ENCODE results near the gene SYNJ2BP.
A peak's percentile ranks its signal among the peaks of the same experiment; 100 is the strongest.
"Not testable (repeated sequence)": the region's sequence is repeated elsewhere in the genome, so short reads cannot be mapped to it uniquely, and the experiment has no call there.

The SYNJ2BP gene, protein sequence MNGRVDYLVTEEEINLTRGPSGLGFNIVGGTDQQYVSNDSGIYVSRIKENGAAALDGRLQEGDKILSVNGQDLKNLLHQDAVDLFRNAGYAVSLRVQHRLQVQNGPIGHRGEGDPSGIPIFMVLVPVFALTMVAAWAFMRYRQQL

GRCh38 chr14:70416725-70417349 is at the start of gene SYNJ2BP:
Gene SYNJ2BP, minus strand, starts transcription at chr14:70417090. Its CDS starts 127 bp downstream, at chr14:70416963.
- peak; percentile 83 for DNase-seq (ENCODE audit: low spot score)

GRCh38 chr14:70454731-70455130 is 37.8 kb upstream of the SYNJ2BP start:
- DNase-seq (ENCODE audit: low spot score), result no peak

DNA sequence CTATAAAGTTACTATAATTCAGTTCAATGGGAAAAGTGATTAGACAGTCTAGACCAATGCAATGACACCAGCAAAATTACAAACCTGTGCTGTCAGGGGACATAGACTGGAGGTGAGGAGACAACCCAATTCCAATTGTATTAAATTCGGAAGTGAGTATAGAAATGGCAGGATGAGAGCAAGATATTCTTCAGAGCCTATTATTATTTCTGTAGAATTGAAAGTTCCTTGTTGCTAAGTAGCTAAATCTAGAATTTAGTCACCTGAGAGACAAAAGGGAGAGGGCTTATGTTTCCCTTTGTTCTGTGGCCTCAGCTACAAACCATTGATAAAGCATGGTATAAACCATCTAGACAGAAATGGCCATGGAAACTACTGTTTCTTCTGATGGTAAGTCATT is 35.0 kb upstream of the SYNJ2BP start, which contains the start of gene ADAM21:
Gene ADAM21 (plus strand): TSS at position 301 of the 400 bp plus-strand sequence. CDS start 5,326 bp downstream, outside the sequence.
- DNase-seq (ENCODE audit: low spot score), result no peak

GRCh38 chr14:70448633-70449340 is 31.9 kb upstream of the SYNJ2BP start:
- DNase-seq (ENCODE audit: low spot score), result no peak

DNA sequence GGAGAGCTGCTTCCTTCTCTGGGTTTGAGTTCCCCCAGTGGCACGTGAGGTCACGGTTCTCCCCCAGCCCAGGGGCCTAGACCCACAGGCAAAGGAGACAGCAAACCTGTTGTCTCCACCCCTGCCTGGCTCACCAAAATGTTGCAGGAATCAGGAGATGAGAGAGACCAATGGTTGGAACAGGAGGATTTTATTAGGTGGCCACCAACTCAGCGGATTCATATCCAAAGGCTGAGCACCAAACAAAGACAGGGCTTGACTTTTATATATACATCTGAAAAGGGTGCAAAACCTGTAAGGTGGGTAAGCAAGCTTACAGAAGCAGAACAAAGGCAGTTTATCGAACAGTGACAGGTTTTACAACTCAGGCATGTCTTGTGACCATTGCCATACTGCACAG is 25.9 kb upstream of the SYNJ2BP start:
- DNase-seq (ENCODE audit: low spot score), result no peak

- DNase-seq (ENCODE audit: low spot score), result no peak
These were observed 24.8 kb upstream of the SYNJ2BP start for GRCh38 chr14:70441641-70442040.

DNA sequence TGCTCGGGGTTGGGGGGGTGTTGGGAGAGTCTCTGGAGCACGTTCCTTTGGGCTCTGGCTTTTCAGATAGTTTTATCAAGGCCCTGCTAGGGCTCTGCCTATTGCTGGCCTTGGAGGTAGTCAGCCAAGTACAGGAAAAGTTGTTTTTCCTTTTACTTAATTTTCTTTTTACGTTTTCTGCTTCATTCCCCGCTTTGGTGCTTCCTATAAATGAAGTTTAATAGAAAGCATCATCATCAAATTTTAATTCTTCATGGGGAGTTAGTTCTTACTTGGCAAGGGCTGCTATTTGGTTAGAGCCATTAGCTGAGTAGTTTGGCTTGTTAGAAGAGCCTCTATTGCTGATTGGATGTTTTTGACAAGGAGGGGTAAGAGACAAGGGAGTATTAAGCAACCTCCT is 20.0 kb upstream of the SYNJ2BP start:
- DNase-seq (ENCODE audit: low spot score), result no peak

- DNase-seq (ENCODE audit: low spot score), result not testable (repeated sequence)
These were observed 9.7 kb upstream of the SYNJ2BP start for GRCh38 chr14:70426555-70426954.

- DNase-seq (ENCODE audit: low spot score), result no peak
These were observed 8.5 kb upstream of the SYNJ2BP start for GRCh38 chr14:70425354-70425753.

GRCh38 chr14:70422538-70422937 is 5.6 kb upstream of the SYNJ2BP start:
- peak; percentile 17 for DNase-seq (ENCODE audit: low spot score)

GRCh38 chr14:70419270-70419931 is 2.5 kb upstream of the SYNJ2BP start:
- not testable (repeated sequence) for DNase-seq (ENCODE audit: low spot score)

DNA sequence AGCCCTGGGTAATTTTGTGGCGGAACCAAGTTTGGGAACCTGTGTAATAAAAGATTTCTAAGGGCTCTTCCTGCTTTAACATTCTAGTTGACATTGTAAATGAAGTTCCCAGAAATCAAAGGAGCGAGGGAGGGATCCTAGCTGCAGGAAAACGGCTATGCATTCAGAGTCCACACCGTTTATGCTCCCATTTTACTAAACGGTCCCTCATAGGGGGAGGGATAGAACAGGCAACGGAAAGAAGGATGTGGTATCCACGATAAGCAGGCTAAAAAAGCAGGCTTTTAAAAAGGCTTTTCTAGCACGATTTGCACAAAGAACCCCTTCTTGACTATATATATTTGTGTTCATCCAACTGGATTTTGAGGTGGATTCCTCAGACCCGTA is 559 bp downstream of the SYNJ2BP start:
- DNase-seq (ENCODE audit: low spot score), result no peak

GRCh38 chr14:70415788-70416187 is 1.1 kb downstream of the SYNJ2BP start:
- no peak for DNase-seq (ENCODE audit: low spot score)

DNA sequence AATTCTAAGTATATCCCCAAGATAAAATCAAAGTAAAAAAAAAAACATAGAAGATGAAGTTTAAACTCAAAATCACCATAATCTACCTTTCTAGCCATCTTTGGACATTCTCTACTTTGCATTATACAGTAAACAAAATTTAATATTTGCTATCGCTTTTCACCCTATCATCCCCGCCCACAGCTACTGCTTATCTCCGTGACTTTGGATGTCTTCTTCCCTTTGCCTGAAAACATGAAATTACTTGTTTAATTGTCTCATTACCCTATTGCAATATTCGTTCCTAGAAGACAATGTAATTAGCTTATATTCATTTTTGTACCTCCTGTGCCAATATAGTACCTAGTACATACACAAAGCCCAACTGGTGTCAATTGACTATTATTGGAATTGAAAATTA is 9.3 kb downstream of the SYNJ2BP start:
- DNase-seq (ENCODE audit: low spot score), result no peak

GRCh38 chr14:70406216-70406615 is 10.7 kb downstream of the SYNJ2BP start:
- not testable (repeated sequence) for DNase-seq (ENCODE audit: low spot score)

DNA sequence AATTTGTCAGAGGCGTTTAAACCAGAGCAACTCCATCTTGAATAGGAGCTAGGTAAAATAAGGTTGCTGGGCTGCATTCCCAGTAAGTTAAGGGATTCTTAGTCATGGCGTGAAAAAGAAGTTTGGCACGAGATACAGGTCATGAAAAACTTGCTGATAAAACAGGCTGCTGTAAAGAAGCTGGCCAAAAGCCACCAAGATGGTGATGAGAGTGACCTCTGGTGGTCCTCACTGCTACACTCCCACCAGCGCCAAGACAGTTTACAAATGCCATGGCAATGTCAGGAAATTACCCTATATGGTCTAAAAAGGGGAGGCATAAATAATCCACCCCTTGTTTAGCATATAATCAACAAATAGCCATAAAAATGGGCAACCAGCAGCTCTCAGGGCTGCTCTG is 13.6 kb downstream of the SYNJ2BP start:
- DNase-seq (ENCODE audit: low spot score), result not testable (repeated sequence)

GRCh38 chr14:70401643-70402042 is 15.2 kb downstream of the SYNJ2BP start:
- no peak for DNase-seq (ENCODE audit: low spot score)

GRCh38 chr14:70398706-70399431 is 18.0 kb downstream of the SYNJ2BP start:
- DNase-seq (ENCODE audit: low spot score), result no peak

DNA sequence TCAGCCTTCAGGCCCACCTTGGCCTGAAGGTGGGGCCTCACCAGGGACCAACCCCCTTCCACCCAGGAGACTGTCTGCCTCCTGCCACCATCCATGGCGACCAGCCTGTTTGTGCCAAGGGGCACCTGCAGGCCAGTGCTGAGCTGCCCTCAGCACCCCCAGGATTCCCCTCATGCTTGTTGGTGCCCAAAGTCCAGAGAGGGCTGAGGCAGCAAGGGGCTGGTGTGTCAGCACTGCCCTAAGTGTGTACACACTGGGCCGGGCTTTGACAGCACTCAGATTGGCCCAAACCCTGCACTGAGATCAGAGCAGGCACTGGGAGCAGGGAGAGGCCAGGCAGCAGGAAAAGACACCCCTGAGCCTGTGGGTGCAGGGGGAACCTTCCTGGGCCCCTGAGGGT is 18.6 kb downstream of the SYNJ2BP start:
- DNase-seq (ENCODE audit: low spot score), result no peak

DNA sequence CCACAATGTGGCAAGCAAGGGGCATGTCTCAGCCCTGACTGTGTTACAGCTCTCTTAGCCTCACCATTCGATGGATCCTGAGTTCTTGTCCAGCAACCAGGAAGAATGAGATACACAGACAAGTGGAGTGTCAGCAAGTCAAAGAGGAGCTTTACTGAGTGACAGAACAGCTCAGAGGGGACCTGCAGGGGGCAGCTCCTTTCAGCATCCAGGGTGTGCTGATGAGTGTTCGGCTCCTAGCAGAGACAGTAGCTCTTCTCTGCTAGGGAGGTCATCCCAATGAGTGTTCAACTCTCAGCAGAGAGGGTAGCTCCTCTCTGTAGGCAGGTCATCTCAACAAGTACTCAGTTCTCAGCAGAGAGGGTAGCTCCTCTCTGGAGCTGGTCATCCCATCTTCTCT is 19.1 kb downstream of the SYNJ2BP start:
- DNase-seq (ENCODE audit: low spot score), result no peak

DNA sequence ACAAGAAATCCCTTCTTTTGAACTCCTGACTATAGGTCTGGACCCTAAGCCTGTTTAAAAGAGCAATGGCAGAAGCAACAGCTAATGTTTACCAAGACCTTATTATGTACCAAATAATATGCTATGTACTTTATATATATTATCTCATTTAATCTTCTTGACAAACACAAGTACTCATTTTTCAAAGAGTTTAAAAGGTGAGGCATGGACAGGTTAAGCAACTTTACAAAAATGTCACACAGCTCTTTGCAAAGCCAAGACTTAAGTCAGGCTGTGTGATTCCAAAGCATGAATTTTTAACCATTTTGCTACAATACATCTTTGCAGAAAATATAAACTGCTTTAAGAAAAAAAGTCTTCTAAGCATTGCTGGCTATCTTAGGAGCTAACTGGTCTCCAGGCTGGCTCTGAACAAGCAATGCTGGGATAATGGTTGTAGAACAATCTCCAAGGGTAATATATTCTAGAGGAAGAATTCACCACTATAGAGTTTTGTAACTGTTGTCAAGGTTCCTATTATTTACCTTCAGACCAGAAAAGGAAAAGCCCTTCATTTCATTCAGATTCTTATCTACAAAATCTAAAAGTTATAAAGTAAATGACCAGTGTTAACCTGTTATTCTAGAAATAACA is 22.1 kb downstream of the SYNJ2BP start:
- no peak for DNase-seq (ENCODE audit: low spot score)

DNA sequence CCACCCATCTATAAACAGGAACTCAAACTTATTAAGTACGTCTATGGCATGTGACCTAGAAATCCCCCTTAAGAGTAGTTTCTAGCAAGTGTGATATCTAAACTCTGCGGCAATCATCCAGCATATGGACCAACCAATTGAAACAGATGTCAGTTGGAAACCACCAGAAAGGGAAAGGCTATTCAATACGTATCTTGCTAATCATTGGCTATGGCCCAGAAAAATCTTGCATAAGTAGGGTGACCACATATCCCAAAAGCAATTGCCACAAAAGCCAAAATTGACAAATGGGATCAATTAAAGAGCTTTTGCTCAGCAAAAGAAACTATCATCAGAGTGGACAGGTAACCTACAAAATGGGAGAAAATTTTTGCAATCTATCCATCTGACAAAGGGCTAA is 24.2 kb downstream of the SYNJ2BP start:
- DNase-seq (ENCODE audit: low spot score), result no peak
